Colon (tissue), 2 donors: Measurements from ENCODE around the gene HECTD4.
"Not testable (repeated sequence)": the region's sequence is repeated elsewhere in the genome, so short reads cannot be mapped to it uniquely, and the experiment has no call there.

Experiments
- FAIRE-seq: peaks from 2 replicates; lab custom pipeline; 2012; peaks lifted over from hg19 to GRCh38; lab: Jason Lieb, UNC
- donor health status: control.
- donor health status: control.

The HECTD4 gene

GRCh38 chr12:112261559-112261958, 120.7 kb downstream of the HECTD4 start:
- FAIRE-seq: no peak

DNA sequence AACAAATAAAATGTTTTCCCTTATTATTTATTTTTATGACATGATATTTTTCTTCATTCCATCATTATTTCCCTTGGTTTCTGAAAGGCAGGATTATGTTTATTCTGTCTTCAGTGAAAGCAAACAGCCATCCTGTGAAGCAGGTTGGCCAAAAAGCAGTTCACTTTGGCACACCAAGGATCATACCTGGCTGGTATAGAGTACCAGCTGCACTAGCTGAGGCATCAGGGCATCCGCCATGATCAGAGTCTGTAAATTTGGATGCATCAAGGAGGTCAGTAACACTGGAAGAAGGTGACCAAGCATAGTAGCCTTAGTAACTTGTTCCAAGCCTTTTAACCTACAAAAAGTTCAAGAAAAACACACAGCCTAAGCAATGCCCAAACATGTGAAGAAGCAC, 123.3 kb downstream of the HECTD4 start:
- no peak for FAIRE-seq

GRCh38 chr12:112256780-112257179, 125.5 kb downstream of the HECTD4 start:
- no peak for FAIRE-seq

DNA sequence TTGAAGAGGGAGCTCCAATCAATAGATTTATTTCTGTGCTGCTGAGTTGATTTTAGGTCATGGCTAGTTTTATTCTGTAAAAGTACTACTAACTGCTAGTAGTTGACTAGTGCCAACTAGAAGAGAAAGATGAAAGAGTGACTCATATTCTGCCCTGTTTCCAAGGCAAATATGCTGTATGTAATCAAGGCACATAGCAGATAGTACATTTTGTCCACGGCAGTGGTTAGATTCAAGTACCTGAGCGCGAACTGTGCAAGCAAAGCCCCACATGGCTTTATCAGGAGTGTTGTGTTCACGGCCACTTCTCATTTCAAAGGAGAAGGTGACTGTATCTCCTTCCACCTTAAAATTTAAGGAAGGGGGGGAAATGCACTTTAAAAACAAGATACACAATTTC, 130.0 kb downstream of the HECTD4 start:
- no peak for FAIRE-seq

- FAIRE-seq: not testable (repeated sequence)
Observed at GRCh38 chr12:112244902-112245301, 137.3 kb downstream of the HECTD4 start.

DNA sequence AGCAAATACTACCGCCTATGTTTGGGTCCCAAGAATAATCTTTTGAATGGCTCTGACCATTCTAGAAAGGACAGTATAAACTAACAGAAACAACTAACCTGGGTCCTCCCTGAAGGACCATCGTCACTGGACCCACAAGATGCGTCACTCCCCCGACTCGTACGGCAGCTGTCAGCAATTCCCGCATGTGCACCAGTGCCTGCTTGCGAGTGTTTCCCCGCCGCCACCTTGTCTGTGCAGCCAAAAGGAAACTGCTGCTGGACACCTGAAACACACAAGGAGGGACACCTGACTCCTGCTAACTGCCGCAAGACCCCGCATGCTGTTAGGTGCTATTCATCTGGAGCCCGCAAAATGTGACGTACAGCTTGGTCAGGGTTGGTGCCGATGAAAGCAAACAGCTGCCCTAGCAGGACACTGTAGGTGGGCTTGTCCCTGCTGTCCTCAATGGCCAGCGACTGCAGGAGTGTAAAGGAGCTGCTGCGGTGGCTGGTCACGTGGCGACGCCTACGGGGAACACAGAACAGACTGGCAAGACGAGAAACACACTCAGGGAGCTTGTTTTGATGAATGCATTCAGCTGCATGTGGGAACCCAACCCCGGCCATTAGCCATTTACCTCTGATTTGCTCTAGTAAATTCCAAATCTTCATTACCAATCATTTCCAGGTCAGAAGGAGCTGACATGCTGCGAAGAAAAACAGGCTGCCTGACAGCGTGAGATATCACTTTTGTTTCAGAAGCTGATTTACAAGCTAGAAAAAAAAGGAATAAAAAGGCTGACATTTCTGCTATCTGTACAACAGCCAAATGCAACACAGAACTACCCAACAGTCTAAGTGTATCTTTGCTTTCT, 138.7 kb downstream of the HECTD4 start:
- FAIRE-seq: no peak

- no peak for FAIRE-seq
Observed at GRCh38 chr12:112241176-112241575, 141.1 kb downstream of the HECTD4 start.

- no peak for FAIRE-seq
Observed at GRCh38 chr12:112239881-112240280, 142.3 kb downstream of the HECTD4 start.

- no peak for FAIRE-seq
Observed at GRCh38 chr12:112239020-112239419, 143.2 kb downstream of the HECTD4 start.

DNA sequence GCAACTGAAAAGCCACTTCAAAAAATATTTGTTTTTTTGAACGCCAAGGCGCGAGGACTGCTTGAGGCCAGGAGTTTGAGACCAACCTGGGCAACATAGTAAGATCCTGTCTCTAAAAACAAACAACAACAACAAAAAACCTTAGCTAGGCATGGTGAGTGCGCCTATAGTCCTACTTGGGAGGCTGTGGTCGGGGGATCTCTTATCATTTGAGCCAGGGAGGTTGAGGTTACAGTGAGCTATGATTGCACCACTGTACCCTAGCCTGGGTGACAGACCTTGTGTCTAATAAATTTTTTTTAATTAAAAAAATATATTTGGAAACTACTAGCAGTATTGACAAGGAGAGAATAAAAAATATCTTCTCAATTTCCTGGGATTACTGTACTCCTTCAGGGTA, 143.8 kb downstream of the HECTD4 start:
- no peak for FAIRE-seq

GRCh38 chr12:112236786-112237185, 145.4 kb downstream of the HECTD4 start:
- no peak for FAIRE-seq

DNA sequence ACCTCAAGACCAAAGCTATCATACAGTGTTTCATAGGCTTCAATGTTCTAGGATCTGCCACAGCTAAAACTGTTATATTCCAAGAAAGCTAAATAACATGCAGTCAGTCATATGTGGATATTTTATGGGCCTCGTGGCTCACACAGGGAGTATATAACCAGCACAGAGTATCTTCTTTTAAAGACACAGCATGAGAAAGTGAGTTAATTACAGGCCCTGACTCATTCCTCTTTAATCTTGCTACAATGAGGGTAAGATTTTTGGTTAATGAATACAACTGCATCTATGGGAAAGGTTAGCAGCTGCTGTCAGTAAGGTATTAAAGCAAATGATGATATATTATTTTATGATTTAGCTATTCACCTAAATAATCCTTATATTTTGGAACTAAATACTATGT, 145.8 kb downstream of the HECTD4 start:
- no peak for FAIRE-seq

DNA sequence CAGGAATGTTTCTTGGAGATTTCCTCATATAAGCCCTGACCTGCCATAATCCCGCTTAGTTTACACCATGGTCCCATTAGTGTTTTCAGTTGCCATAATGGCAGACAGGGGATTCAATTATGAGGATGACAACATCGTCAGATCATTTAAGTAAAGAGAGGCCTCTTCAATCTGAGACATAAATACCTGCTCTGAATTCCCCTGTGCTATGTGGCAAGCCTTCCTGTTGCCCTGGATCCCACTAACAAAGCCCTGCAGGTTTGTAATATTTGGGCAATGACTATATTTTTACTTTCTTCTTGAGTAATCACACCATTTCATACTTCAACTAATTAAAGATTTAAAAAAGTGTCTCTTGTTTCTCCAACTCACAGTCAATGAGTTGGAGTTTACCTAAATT, 147.9 kb downstream of the HECTD4 start:
- FAIRE-seq: no peak

DNA sequence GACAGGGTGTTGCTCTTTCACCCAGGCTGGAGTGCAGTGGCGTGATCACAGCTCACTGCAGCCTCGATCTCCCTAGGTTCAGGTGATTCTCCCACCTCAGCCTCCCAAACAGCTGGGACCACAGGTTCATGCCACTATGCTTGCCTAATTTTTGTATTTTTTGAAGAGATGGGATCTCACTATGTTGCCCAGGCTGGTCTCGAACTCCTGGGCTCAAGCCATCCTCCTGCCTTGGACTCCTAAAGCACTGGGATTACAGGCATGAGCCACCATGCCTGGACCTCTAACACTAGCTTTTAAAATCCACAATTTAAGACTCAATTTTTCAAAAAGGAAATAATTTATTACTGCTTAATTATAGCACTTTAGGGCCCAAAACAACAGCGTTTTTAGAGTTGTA, 149.0 kb downstream of the HECTD4 start:
- FAIRE-seq: no peak

DNA sequence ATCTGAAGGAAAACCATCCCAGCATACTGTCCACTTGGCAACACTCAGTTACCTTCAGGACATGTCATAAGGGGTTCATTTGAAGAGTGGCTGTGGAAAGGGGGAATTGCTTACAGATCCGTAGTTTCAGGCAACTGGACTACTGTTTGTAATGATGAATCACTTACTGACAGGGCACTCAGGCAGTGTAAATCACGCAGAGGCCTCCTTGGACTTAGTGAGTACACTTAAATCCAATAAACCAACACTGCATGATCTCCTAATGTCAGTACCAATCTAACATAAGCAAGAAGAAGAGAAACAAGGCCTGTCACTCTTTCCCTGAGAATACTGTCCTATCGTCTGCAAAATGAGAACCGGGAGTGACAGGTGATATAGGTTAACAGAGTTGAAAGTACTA, 152.1 kb downstream of the HECTD4 start:
- no peak for FAIRE-seq

DNA sequence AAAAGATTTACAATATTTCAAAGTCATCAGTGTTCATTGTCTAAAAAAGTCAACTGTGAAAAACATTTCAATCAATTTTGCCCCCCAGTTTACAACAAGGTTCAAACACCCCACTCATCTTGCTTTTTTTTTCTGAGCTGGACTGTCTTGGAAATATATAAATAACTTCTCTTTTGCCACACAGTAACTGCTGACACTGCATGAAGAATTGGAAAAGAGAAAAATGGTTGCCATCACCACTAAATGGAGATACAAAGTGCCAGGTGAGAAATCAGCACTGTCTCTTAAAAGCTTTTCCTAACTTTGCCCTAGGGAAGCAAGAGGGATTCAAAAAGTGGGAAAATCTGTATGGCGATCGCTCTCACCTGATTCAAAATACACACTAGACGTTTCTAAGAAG, 155.5 kb downstream of the HECTD4 start:
- FAIRE-seq: no peak

DNA sequence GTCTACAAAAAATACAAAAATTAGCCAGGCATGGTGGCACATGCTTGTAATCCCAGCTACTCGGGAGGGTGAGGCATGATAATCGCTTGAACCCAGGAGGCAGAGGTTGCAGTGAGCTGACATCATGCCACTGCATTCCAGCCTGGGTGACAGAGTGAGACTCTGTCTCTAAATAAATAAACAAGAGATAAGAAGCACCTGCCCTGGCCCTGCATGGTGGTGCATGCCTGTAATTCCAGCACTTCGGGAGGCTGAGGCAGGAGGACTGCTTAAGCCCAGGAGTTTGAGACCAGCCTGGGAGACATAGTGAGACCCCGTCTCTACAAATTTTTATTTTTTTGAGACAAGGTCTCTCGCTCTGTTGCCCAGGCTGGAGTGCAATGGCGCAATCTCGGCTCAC, 161.6 kb downstream of the HECTD4 start:
- not testable (repeated sequence) for FAIRE-seq

- FAIRE-seq: no peak
Observed at GRCh38 chr12:112219195-112219594, 163.0 kb downstream of the HECTD4 start.

DNA sequence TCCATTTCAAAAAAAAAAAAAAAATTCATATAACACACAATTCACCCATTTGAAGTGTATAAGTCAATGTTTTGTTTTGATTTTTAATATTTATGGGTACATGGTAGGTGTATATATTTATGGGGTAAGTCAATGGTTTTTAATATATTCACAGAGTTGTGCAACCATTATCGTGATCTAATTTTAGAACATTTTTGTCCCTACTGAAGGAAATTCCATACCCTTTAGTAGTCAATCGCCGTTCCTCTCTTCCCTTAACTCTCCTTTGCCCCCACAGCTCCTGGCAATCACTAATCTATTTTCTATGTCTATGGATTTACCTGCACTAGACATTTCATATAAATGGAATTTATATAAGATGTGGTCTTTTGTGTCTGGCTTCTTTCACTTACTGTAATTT, 164.1 kb downstream of the HECTD4 start:
- no peak for FAIRE-seq

GRCh38 chr12:112217647-112218046, 164.6 kb downstream of the HECTD4 start:
- no peak for FAIRE-seq

- no peak for FAIRE-seq
Observed at GRCh38 chr12:112216223-112216622, 166.0 kb downstream of the HECTD4 start.

GRCh38 chr12:112214064-112214463, 168.2 kb downstream of the HECTD4 start:
- no peak for FAIRE-seq

GRCh38 chr12:112208301-112208910, 173.8 kb downstream of the HECTD4 start:
- no peak for FAIRE-seq

- no peak for FAIRE-seq
Observed at GRCh38 chr12:112207397-112207924, 174.8 kb downstream of the HECTD4 start.
